Measurements from ENCODE around the gene SLC13A5. TPM values are rescaled to one million over a fixed set of nuclear protein-coding genes. Genes with fewer than 3 reads are reported as not detected.

Gene SLC13A5
- total and polyA plus RNA-seq, 10 of the 15 experiments (the other 5 are each of a cell fraction or from before 2014, with no cell fraction given): 0.23 TPM; not detected in 9

- ChIA-PET CTCF (no interaction called here), SMC1A (ENCODE audit: uncharacterized antibody, unreplicated experiment) (no interaction called here), POLR2A (no interaction called here), RAD21 (ENCODE audit: unreplicated experiment) (no interaction called here)
- no peaks in the 10 kb centered on the region for H3K36me3 ChIP-seq (ENCODE audit: control insufficient read depth in 2 of 2, insufficient read depth in 2 of 2, low read length in 1 of 2)
- H3K79me2 ChIP-seq (ENCODE audit: control insufficient read depth, insufficient read depth, low read length): no peaks in the 10 kb centered on the region
- no peak for DNase-seq (ENCODE audit: low read depth, low spot score)
- peaks cover under 1% of the 10 kb centered on the region; the same call in 1 of the 2 replicates for H3K4me1 ChIP-seq (ENCODE audit: control insufficient read depth, insufficient read depth, low read length)
- H3K27me3 ChIP-seq (replicated peaks in 1 of 2; ENCODE audit: control insufficient read depth in 2 of 2, insufficient read depth in 2 of 2, low read length in 1 of 2): no peaks in the 10 kb centered on the region; a peak in 1 of 4 replicates
- H3K9ac ChIP-seq (ENCODE audit: control insufficient read depth, insufficient read depth, low read length): no peak overlapping the region
- in situ Hi-C loops (cut with MboI) (no loop called here), intact Hi-C loops (cut with micrococcal nuclease; ENCODE audit: unreplicated experiment) (no loop called here)
- TF ChIP-seq MYB (IDR thresholded peaks at IDR 0.05; ENCODE audit: borderline replicate concordance, low read depth, low read length): no peak
- TF ChIP-seq MYC (IDR thresholded peaks at IDR 0.05; ENCODE audit: insufficient read depth, insufficient read length, insufficient replicate concordance, low read length, severe bottlenecking): no peak
- no peak for TF ChIP-seq USF1 (IDR thresholded peaks at IDR 0.05; ENCODE audit: borderline replicate concordance, extremely low read length, insufficient read depth, low read depth, low read length)
- TF ChIP-seq, protein P1, sequence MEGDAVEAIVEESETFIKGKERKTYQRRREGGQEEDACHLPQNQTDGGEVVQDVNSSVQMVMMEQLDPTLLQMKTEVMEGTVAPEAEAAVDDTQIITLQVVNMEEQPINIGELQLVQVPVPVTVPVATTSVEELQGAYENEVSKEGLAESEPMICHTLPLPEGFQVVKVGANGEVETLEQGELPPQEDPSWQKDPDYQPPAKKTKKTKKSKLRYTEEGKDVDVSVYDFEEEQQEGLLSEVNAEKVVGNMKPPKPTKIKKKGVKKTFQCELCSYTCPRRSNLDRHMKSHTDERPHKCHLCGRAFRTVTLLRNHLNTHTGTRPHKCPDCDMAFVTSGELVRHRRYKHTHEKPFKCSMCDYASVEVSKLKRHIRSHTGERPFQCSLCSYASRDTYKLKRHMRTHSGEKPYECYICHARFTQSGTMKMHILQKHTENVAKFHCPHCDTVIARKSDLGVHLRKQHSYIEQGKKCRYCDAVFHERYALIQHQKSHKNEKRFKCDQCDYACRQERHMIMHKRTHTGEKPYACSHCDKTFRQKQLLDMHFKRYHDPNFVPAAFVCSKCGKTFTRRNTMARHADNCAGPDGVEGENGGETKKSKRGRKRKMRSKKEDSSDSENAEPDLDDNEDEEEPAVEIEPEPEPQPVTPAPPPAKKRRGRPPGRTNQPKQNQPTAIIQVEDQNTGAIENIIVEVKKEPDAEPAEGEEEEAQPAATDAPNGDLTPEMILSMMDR (IDR thresholded peaks at IDR 0.05 in 2 of 3, conservative IDR thresholded peaks at IDR 0.05 in 1 of 3; ENCODE audit: control insufficient read depth in 2 of 3, extremely low read depth in 1 of 3, insufficient read depth in 1 of 3, low read depth in 3 of 3, low read length in 3 of 3): no peak
- no peak for TF ChIP-seq POLR2AphosphoS2 (IDR thresholded peaks at IDR 0.05; ENCODE audit: low read depth, low read length)
- no peak for TF ChIP-seq CREB1 (IDR thresholded peaks at IDR 0.05; ENCODE audit: low read depth)
- TF ChIP-seq SRF (IDR thresholded peaks at IDR 0.05; ENCODE audit: low read depth in 2 of 2, low read length in 2 of 2): no peak
- no peak for TF ChIP-seq TAF1 (IDR thresholded peaks at IDR 0.05; ENCODE audit: borderline replicate concordance, low read depth, low read length)
- no peaks in the 10 kb centered on the region for H4K20me1 ChIP-seq (ENCODE audit: control insufficient read depth, insufficient read depth)
- no peak overlapping the region for H3K4me3 ChIP-seq
- H2AFZ ChIP-seq (ENCODE audit: control insufficient read depth, low read depth, low read length): no peak overlapping the region
- no peak overlapping the region for H3K4me2 ChIP-seq (ENCODE audit: control insufficient read depth, insufficient read depth)
- 28% methylated on average over 7 of the region's 7 CpGs for WGBS (ENCODE audit: insufficient coverage, insufficient replicate concordance, low lambda C conversion rate, missing lambda C conversion rate)
- ATAC-seq: no peak
- no peak overlapping the region for H3K27ac ChIP-seq (ENCODE audit: control insufficient read depth, insufficient read depth)
- no TSS peak for BruUV-seq (replicated peaks)
- H3K9me3 ChIP-seq (replicated peaks; ENCODE audit: control insufficient read depth, insufficient read depth, low read length): no peaks in the 10 kb centered on the region
- no peak for FAIRE-seq
These were observed 28.7 kb downstream of the SLC13A5 start for GRCh38 chr17:6684460-6684783.
